ENCODE measurements around the gene ENPEP.

- TF ChIP-seq CTCF (conservative IDR thresholded peaks at IDR 0.05) (no peak), ZFX (IDR thresholded peaks at IDR 0.05) (no peak)
Observed at GRCh38 chr4:110544594-110544993, 68.6 kb downstream of the ENPEP start.

All from C4-2B (cell line).